Liver (tissue), 3 donors: ENCODE data around the gene TRDN.
"Not testable (repeated sequence)": the region's sequence is repeated elsewhere in the genome, so short reads cannot be mapped to it uniquely, and the experiment has no call there.

ENCODE experiments used
- CTCF ChIP-seq: fragments of 150-350 bp; IDR thresholded peaks from 2 replicates; pipeline ENCODE4 v1.5.1; 2017; ENCODE audit warnings: improper control_type of control experiment, low read depth, low read length; ENCODE audit not compliant: missing input control
- MAX ChIP-seq: IDR thresholded peaks from 2 replicates; pipeline ENCODE4 v1.6.1; 2016; ENCODE audit warnings: antibody characterized with exemption
- SP1 ChIP-seq: IDR thresholded peaks from 2 replicates; pipeline ENCODE4 v1.6.1; 2018; ENCODE audit warnings: antibody characterized with exemption, mild to moderate bottlenecking
- TAF1 ChIP-seq: conservative IDR thresholded peaks from 2 replicates; pipeline ENCODE4 v1.6.1; 2016; ENCODE audit warnings: antibody characterized with exemption, mild to moderate bottlenecking
- YY1 ChIP-seq: IDR thresholded peaks from 2 replicates; pipeline ENCODE4 v1.6.1; 2016; ENCODE audit warnings: antibody characterized with exemption, mild to moderate bottlenecking
- ZBTB33 ChIP-seq: IDR thresholded peaks from 2 replicates; pipeline ENCODE4 v1.6.1; 2016; ENCODE audit warnings: antibody characterized with exemption
- TF ChIP-seq, protein P1 (sequence below): IDR thresholded peaks from 2 replicates; pipeline ENCODE4 v1.6.1; 2016; ENCODE audit warnings: antibody characterized with exemption, mild to moderate bottlenecking
- TF ChIP-seq, protein P2 (sequence below): IDR thresholded peaks from 2 replicates; pipeline ENCODE4 v1.6.1; 2016; ENCODE audit warnings: antibody characterized with exemption
- donor health status: healthy.
- donor health status: healthy.

DNA sequence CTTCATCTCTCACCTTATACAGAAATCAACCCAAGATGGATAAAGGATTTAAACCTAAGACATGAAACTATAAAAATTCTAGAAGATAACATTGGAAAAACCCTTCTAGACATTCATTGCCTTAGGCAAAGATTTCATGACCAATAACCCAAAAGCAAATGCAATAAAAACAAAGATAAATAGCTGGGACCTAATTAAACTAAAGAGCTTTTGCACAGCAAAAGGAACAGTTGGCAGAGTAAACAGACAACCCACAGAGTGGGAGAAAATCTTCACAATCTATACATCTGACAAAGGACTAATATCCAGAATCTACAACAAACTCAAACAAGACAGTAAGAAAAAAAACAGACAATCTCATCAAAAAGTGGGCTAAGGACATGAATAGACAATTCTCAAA, 183.7 kb downstream of the TRDN start:
- TF ChIP-seq CTCF, YY1, SP1, MAX, TAF1, ZBTB33: not testable (repeated sequence)
- TF ChIP-seq, protein P1, sequence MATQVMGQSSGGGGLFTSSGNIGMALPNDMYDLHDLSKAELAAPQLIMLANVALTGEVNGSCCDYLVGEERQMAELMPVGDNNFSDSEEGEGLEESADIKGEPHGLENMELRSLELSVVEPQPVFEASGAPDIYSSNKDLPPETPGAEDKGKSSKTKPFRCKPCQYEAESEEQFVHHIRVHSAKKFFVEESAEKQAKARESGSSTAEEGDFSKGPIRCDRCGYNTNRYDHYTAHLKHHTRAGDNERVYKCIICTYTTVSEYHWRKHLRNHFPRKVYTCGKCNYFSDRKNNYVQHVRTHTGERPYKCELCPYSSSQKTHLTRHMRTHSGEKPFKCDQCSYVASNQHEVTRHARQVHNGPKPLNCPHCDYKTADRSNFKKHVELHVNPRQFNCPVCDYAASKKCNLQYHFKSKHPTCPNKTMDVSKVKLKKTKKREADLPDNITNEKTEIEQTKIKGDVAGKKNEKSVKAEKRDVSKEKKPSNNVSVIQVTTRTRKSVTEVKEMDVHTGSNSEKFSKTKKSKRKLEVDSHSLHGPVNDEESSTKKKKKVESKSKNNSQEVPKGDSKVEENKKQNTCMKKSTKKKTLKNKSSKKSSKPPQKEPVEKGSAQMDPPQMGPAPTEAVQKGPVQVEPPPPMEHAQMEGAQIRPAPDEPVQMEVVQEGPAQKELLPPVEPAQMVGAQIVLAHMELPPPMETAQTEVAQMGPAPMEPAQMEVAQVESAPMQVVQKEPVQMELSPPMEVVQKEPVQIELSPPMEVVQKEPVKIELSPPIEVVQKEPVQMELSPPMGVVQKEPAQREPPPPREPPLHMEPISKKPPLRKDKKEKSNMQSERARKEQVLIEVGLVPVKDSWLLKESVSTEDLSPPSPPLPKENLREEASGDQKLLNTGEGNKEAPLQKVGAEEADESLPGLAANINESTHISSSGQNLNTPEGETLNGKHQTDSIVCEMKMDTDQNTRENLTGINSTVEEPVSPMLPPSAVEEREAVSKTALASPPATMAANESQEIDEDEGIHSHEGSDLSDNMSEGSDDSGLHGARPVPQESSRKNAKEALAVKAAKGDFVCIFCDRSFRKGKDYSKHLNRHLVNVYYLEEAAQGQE: not testable (repeated sequence)
- TF ChIP-seq, protein P2, sequence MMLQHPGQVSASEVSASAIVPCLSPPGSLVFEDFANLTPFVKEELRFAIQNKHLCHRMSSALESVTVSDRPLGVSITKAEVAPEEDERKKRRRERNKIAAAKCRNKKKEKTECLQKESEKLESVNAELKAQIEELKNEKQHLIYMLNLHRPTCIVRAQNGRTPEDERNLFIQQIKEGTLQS: not testable (repeated sequence)
